Stimulated activated CD4-positive, alpha-beta T cell treated with anti-CD3 and anti-CD28 coated beads, Interleukin-12 subunit alpha, Interleukin-12 subunit beta, amount 100 ng/mL, for 4 hours (primary cell): ENCODE data around the gene ZC3H11A.
"Not testable (repeated sequence)": the region's sequence is repeated elsewhere in the genome, so short reads cannot be mapped to it uniquely, and the experiment has no call there.

Source experiments
- DNase-seq: peaks from one replicate; pipeline ENCODE4 v3.0.0-alpha.2; 2020

The ZC3H11A gene

GRCh38 chr1:203795441-203796235, at the start of gene ZC3H11A, which contains the start of gene ZBED6:
TSS of gene ZC3H11A (plus strand) at chr1:203795623. CDS start at chr1:203817071, 21,448 bp downstream.
TSS of gene ZBED6 (plus strand) at chr1:203795623. CDS start at chr1:203797523, 1,900 bp downstream.
- DNase-seq = peak; percentile 95

- no peak for DNase-seq
Observed at GRCh38 chr1:203746281-203746680, 49.1 kb upstream of the ZC3H11A start.

GRCh38 chr1:203751051-203751450, 44.4 kb upstream of the ZC3H11A start:
- DNase-seq = no peak

- not testable (repeated sequence) for DNase-seq
Observed at GRCh38 chr1:203751618-203752361, 43.6 kb upstream of the ZC3H11A start.

GRCh38 chr1:203754455-203754864, 41.0 kb upstream of the ZC3H11A start:
- DNase-seq = no peak

- DNase-seq = no peak
Observed at GRCh38 chr1:203756036-203756435, 39.4 kb upstream of the ZC3H11A start.

- DNase-seq = not testable (repeated sequence)
Observed at GRCh38 chr1:203758749-203759148, 36.7 kb upstream of the ZC3H11A start.

- no peak for DNase-seq
Observed at GRCh38 chr1:203760506-203760905, 34.9 kb upstream of the ZC3H11A start.

GRCh38 chr1:203761958-203762357, 33.5 kb upstream of the ZC3H11A start:
- DNase-seq = not testable (repeated sequence)

- DNase-seq = no peak
Observed at GRCh38 chr1:203763505-203763904, 31.9 kb upstream of the ZC3H11A start.

GRCh38 chr1:203764105-203765028, 31.1 kb upstream of the ZC3H11A start:
- DNase-seq = no peak

- DNase-seq = peak; percentile 58
Observed at GRCh38 chr1:203765029-203765837, 30.2 kb upstream of the ZC3H11A start, which contains the start of gene LAX1. TSS of gene LAX1 (plus strand) at chr1:203765183. CDS start at chr1:203765566, 383 bp downstream.

GRCh38 chr1:203768256-203768655, 27.2 kb upstream of the ZC3H11A start:
- no peak for DNase-seq

- no peak for DNase-seq
Observed at GRCh38 chr1:203769505-203770343, 25.7 kb upstream of the ZC3H11A start.

- DNase-seq = no peak
Observed at GRCh38 chr1:203771901-203772301, 23.5 kb upstream of the ZC3H11A start.

- no peak for DNase-seq
Observed at GRCh38 chr1:203772836-203773235, 22.6 kb upstream of the ZC3H11A start.

- DNase-seq = no peak
Observed at GRCh38 chr1:203776636-203777035, 18.8 kb upstream of the ZC3H11A start.

GRCh38 chr1:203777596-203777995, 17.8 kb upstream of the ZC3H11A start:
- no peak for DNase-seq

GRCh38 chr1:203778146-203778545, 17.3 kb upstream of the ZC3H11A start:
- DNase-seq = no peak

- no peak for DNase-seq
Observed at GRCh38 chr1:203778789-203779188, 16.6 kb upstream of the ZC3H11A start.

- DNase-seq = no peak
Observed at GRCh38 chr1:203781962-203782361, 13.5 kb upstream of the ZC3H11A start.
